A549 (cell line): Measurements from ENCODE around the gene CNNM2. TPM values are rescaled to one million over a fixed set of nuclear protein-coding genes. Genes with fewer than 3 reads are reported as not detected.

Source experiments
- ATAC-seq, 2 experiments: fragments of 200-7000 bp in 1 of 2; fragments of >200 bp in 1 of 2; cut with Nextera tagmentation in 1 of 2; cut with Tn5 transposase in 1 of 2; 3 replicates each; pipeline versions ENCODE4 v1.8.0 to v1.9.1; 2018 to 2020; ENCODE audit warnings: mild to moderate bottlenecking in 1 of 2, moderate library complexity in 1 of 2
- CTCF ChIA-PET: fragments of 300-600 bp; sonication (Branson Sonifier 250); formaldehyde crosslinking; extraction: SDS; loops from one replicate; lab custom pipeline; 2021; ENCODE audit warnings: antibody characterized with exemption, inconsistent platforms; lab: Yijun Ruan, JAX
- POLR2A ChIA-PET: fragments of 350-600 bp; formaldehyde crosslinking; extraction: SDS; loops from one replicate; lab custom pipeline; 2021; ENCODE audit warnings: antibody characterized with exemption, inconsistent platforms; lab: Yijun Ruan, JAX
- DNase-seq, 2 experiments: peaks; one replicate each; pipeline versions ENCODE4 v3.0.0 to v3.0.0-alpha.2; 2011 to 2016; ENCODE audit warnings: low read depth in 1 of 2, low spot score in 1 of 2
- FAIRE-seq: peaks from 2 replicates; lab custom pipeline; 2011; peaks lifted over from hg19 to GRCh38; lab: Jason Lieb, UNC
- H3K27ac ChIP-seq, 2 experiments: fragments of >200 bp; sonication (Bioruptor Twin); formaldehyde crosslinking; 3 replicates each; pipeline ENCODE4 v1.5.1; 2016 to 2017
- H3K4me1 ChIP-seq: fragments of >200 bp; sonication (Bioruptor Twin); formaldehyde crosslinking; 3 replicates; pipeline ENCODE4 v1.6.1; 2016
- H3K4me2 ChIP-seq: fragments of >200 bp; sonication (Bioruptor Twin); formaldehyde crosslinking; 3 replicates; pipeline ENCODE4 v1.6.1; 2016
- H3K4me3 ChIP-seq: fragments of >200 bp; sonication (Bioruptor Twin); formaldehyde crosslinking; 3 replicates; pipeline ENCODE4 v1.5.1; 2016
- H3K9me3 ChIP-seq: fragments of >200 bp; sonication (Bioruptor Twin); formaldehyde crosslinking; 3 replicates; pipeline ENCODE4 v1.6.1; 2016
- BHLHE40 ChIP-seq: IDR thresholded peaks from 2 replicates; pipeline ENCODE4 v1.6.1; 2012; ENCODE audit warnings: low read depth, low read length, inconsistent platforms
- CBX2 ChIP-seq: fragments of 200-600 bp; sonication (generic); IDR thresholded peaks from 2 replicates; pipeline ENCODE4 v1.6.1; 2016; ENCODE audit warnings: low read depth, mild to moderate bottlenecking, borderline replicate concordance
- CBX8 ChIP-seq: fragments of 200-600 bp; sonication (generic); IDR thresholded peaks from 2 replicates; pipeline ENCODE4 v1.6.1; 2016
- CHD2 ChIP-seq: fragments of 150-350 bp; IDR thresholded peaks from 2 replicates; pipeline ENCODE4 v1.6.1; 2014; ENCODE audit warnings: low read length; ENCODE audit not compliant: partially characterized antibody
- CHD4 ChIP-seq: fragments of 200-600 bp; sonication (generic); IDR thresholded peaks from 2 replicates; pipeline ENCODE4 v1.6.1; 2016; ENCODE audit warnings: antibody characterized with exemption, mild to moderate bottlenecking, borderline replicate concordance
- EHF ChIP-seq: fragments of 250-450 bp; sonication (Bioruptor Pico); IDR thresholded peaks from 2 replicates; pipeline ENCODE4 v1.5.0; 2020; ENCODE audit warnings: mild to moderate bottlenecking
- ESRRA ChIP-seq: fragments of 150-350 bp; IDR thresholded peaks from 2 replicates; pipeline ENCODE4 v1.6.1; 2014; ENCODE audit warnings: mild to moderate bottlenecking, low read length, borderline replicate concordance
- FOSL2 ChIP-seq, 2 experiments: fragments of 450-650 bp in 1 of 2; fragments of >200 bp in 1 of 2; sonication (Bioruptor Twin) in 1 of 2; formaldehyde crosslinking; IDR thresholded peaks; 2 replicates each; pipeline versions ENCODE4 v1.5.0 to v1.6.1; 2016 to 2020; ENCODE audit warnings: mild to moderate bottlenecking in 1 of 2, moderate library complexity in 1 of 2
- GATA3 ChIP-seq: IDR thresholded peaks from 2 replicates; pipeline ENCODE4 v1.6.1; 2012; ENCODE audit warnings: borderline replicate concordance
- HDAC2 ChIP-seq: fragments of 200-600 bp; sonication (generic); IDR thresholded peaks from 2 replicates; pipeline ENCODE4 v1.6.1; 2016
- HOXB13 ChIP-seq: fragments of 250-450 bp; sonication (Bioruptor Pico); IDR thresholded peaks from 2 replicates; pipeline ENCODE4 v1.5.0; 2020; ENCODE audit warnings: low read depth, mild to moderate bottlenecking, moderate library complexity
- HOXB5 ChIP-seq: fragments of 250-450 bp; sonication (Bioruptor Pico); IDR thresholded peaks from 2 replicates; pipeline ENCODE4 v1.5.0; 2020; ENCODE audit warnings: mild to moderate bottlenecking, moderate library complexity
- JUN ChIP-seq, 2 experiments: fragments of >200 bp; sonication (Bioruptor Twin); formaldehyde crosslinking; IDR thresholded peaks; 2 replicates in 1 of 2; 3 replicates in 1 of 2; pipeline ENCODE4 v1.6.1; 2016 to 2017
- KDM1A ChIP-seq: fragments of 200-600 bp; sonication (generic); IDR thresholded peaks from 2 replicates; pipeline ENCODE4 v1.6.1; 2016; ENCODE audit warnings: low read depth, mild to moderate bottlenecking
- MAFK ChIP-seq: fragments of 450-650 bp; IDR thresholded peaks from 2 replicates; pipeline ENCODE4 v1.6.1; 2014; ENCODE audit not compliant: partially characterized antibody
- NR3C1 ChIP-seq: fragments of >200 bp; sonication (Bioruptor Twin); formaldehyde crosslinking; IDR thresholded peaks from 3 replicates; pipeline ENCODE4 v1.6.1; 2017
- PHF8 ChIP-seq: fragments of 200-600 bp; sonication (generic); IDR thresholded peaks from 2 replicates; pipeline ENCODE4 v1.6.1; 2016; ENCODE audit warnings: low read depth, mild to moderate bottlenecking, antibody characterized with exemption, moderate library complexity, borderline replicate concordance
- RCOR1 ChIP-seq: fragments of 150-350 bp; IDR thresholded peaks from 2 replicates; pipeline ENCODE4 v1.6.1; 2014; ENCODE audit warnings: antibody characterized with exemption, low read length, low read depth
- RFX5 ChIP-seq: fragments of 450-650 bp; IDR thresholded peaks from 2 replicates; pipeline ENCODE4 v1.7.1; 2014; ENCODE audit warnings: antibody characterized with exemption, mild to moderate bottlenecking, moderate library complexity
- SREBF2 ChIP-seq: fragments of 450-650 bp; IDR thresholded peaks from 2 replicates; pipeline ENCODE4 v1.6.1; 2014; ENCODE audit warnings: mild to moderate bottlenecking, moderate library complexity
- ZNF302 ChIP-seq: fragments of 250-450 bp; sonication (Bioruptor Pico); IDR thresholded peaks from 2 replicates; pipeline ENCODE4 v1.9.0; 2021; ENCODE audit warnings: inconsistent platforms, mild to moderate bottlenecking, moderate library complexity
- ZSCAN20 ChIP-seq: fragments of 250-450 bp; sonication (Bioruptor Pico); IDR thresholded peaks from 2 replicates; pipeline ENCODE4 v1.8.0; 2022; ENCODE audit warnings: mild to moderate bottlenecking, moderate library complexity
- WGBS: methylation state at CpG from one replicate; pipeline ENCODE4 v1.1.6; 2017; ENCODE audit errors: missing lambda C conversion rate; 5-methylcytosine and 5-hydroxymethylcytosine counted together
- polyA plus RNA-seq, 4 experiments: library from polyadenylated mRNA; depleted of rRNA in 3 of 4; stranded (reverse); fragments of >200 nt; fragmentation: RNase III in 1 of 4; extraction: RNeasy Plus Mini Kit Qiagen cat#74134 plus additional on column Dnase treatment in 1 of 4; gene quantifications; 2 replicates in 3 of 4; 3 replicates in 1 of 4; pipeline ENCODE4 v1.2.3, GENCODE V29; 2011 to 2017
- TF ChIP-seq, protein P1 (sequence below): fragments of 150-350 bp; IDR thresholded peaks from 2 replicates; pipeline ENCODE4 v1.6.1; 2014; ENCODE audit warnings: low read depth, mild to moderate bottlenecking, low read length
- TF ChIP-seq, protein P2 (sequence below): fragments of >200 bp; sonication (Bioruptor Twin); formaldehyde crosslinking; IDR thresholded peaks from 3 replicates; pipeline ENCODE4 v1.6.1; 2016
- TF ChIP-seq, protein P3 (sequence below): IDR thresholded peaks from 2 replicates; pipeline ENCODE4 v1.6.1; 2012
- TF ChIP-seq, protein P4 (sequence below): fragments of 250-450 bp; sonication (Bioruptor Pico); IDR thresholded peaks from 2 replicates; pipeline ENCODE4 v1.5.0; 2021; ENCODE audit warnings: mild to moderate bottlenecking, moderate library complexity, borderline replicate concordance

Gene CNNM2
- polyA plus RNA-seq, 2 of the 4 experiments (the other 2 are of a cell fraction) = 6.4 to 6.9 TPM

DNA sequence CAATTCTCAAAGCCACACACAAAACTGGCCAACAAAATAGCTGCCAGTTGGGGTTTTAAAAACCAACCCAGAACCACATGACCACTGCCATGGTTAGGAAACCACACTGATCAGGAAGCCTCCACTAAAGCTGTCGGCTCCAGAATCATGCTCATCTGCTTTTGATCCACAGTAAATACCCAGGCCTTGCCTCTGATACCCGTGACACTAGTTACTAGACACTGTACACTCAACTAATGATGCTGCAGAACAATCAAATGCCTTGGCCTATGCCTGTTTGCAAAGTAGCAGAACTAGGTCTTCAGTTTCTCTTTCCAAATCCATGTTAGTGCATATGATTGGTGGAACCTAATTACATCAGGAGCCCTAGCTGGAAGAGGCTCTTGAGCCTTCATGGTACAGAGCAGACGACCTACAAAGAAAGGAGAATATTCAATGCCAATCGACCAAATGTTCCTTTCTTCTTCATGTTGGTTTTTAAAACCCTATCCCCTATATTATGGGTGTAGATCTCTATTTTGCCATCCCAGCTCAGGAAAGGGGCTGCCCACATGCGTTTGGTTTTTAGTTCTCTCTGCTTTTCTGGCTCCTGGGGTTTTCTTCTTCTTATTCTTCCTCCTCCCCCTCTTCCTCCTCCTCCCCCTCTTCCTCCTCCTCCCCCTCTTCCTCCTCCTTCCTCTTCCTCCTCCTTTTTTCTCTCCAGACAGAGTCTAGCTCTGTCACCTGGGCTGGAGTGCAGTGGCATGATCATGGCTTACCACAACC, 76.6 kb downstream of the CNNM2 start:
- FAIRE-seq (no peak), ATAC-seq (peak; percentile 53 to 54; a peak in 5 of 6 replicates)
- no peak overlapping the region for H3K4me3 ChIP-seq
- no peak overlapping the region for H3K4me2 ChIP-seq
- no peak overlapping the region for H3K27ac ChIP-seq
- CTCF ChIA-PET = interaction anchor here (1.8 kb wide), 1 partner anchor 28 kb away, joined by 3 read pairs; no protein-coding TSS in a partner anchor
- 78% methylated on average over 5 of the region's 5 CpGs for WGBS
- TF ChIP-seq HDAC2 (no peak), CHD2 (no peak), CBX2 (no peak), RCOR1 (no peak), CBX8 (no peak), HOXB13 (CRISPR knock-in tag) (no peak), EHF (CRISPR knock-in tag) (no peak), ZNF302 (CRISPR knock-in tag) (no peak), SREBF2 (no peak), ZSCAN20 (CRISPR knock-in tag) (no peak), HOXB5 (CRISPR knock-in tag) (no peak), PHF8 (no peak), RFX5 (no peak), NR3C1 (no peak), JUN (IDR thresholded peaks at IDR 0.05) (no peak), CHD4 (no peak)
- TF ChIP-seq, protein P1, sequence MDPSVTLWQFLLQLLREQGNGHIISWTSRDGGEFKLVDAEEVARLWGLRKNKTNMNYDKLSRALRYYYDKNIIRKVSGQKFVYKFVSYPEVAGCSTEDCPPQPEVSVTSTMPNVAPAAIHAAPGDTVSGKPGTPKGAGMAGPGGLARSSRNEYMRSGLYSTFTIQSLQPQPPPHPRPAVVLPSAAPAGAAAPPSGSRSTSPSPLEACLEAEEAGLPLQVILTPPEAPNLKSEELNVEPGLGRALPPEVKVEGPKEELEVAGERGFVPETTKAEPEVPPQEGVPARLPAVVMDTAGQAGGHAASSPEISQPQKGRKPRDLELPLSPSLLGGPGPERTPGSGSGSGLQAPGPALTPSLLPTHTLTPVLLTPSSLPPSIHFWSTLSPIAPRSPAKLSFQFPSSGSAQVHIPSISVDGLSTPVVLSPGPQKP = no peak
- TF ChIP-seq, protein P2, sequence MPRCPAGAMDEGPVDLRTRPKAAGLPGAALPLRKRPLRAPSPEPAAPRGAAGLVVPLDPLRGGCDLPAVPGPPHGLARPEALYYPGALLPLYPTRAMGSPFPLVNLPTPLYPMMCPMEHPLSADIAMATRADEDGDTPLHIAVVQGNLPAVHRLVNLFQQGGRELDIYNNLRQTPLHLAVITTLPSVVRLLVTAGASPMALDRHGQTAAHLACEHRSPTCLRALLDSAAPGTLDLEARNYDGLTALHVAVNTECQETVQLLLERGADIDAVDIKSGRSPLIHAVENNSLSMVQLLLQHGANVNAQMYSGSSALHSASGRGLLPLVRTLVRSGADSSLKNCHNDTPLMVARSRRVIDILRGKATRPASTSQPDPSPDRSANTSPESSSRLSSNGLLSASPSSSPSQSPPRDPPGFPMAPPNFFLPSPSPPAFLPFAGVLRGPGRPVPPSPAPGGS = no peak
- TF ChIP-seq, all 56 proteins: peak for 0
- DNase-seq = no peak
- Histone ChIP-seq H3K4me1 (peaks cover 21% of the 10 kb centered on the region), H3K9me3 (no peaks in the 10 kb centered on the region)
- POLR2A ChIA-PET = no interaction called here

DNA sequence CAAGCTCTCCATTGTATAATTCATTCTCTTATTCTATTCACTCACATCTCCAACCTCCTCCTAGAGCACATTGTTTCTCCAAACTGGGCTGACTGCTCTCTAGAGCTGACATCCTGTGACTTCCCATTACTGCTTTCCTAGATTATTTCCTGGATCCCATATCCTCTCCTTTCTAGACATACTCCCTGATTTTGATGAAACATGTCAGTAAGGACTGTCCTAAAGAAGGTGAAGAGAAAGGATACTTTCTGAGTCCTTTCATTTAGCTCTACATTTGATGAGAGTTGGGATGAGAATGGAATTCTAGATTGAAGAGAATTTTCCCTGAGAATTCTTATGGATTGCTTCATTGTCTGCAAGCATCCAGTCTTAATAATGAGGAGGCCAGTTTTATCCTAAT, 78.8 kb downstream of the CNNM2 start:
- H3K4me1 ChIP-seq = peaks cover 19% of the 10 kb centered on the region
- no peak overlapping the region for H3K27ac ChIP-seq
- ChIA-PET CTCF (interaction anchor here (0.9 to 1.2 kb wide), 2 partner anchors 24 to 65 kb away, joined by 3 to 4 read pairs; no protein-coding TSS in a partner anchor), POLR2A (no interaction called here)
- TF ChIP-seq HDAC2 (no peak), ESRRA (no peak), KDM1A (no peak), MAFK (no peak), GATA3 (no peak), BHLHE40 (no peak), CHD4 (no peak), FOSL2 (IDR thresholded peaks at IDR 0.05) (no peak), FOSL2 (CRISPR knock-in tag; IDR thresholded peaks at IDR 0.05) (no peak)
- TF ChIP-seq, protein P3, sequence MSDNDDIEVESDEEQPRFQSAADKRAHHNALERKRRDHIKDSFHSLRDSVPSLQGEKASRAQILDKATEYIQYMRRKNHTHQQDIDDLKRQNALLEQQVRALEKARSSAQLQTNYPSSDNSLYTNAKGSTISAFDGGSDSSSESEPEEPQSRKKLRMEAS = no peak
- TF ChIP-seq, protein P4, sequence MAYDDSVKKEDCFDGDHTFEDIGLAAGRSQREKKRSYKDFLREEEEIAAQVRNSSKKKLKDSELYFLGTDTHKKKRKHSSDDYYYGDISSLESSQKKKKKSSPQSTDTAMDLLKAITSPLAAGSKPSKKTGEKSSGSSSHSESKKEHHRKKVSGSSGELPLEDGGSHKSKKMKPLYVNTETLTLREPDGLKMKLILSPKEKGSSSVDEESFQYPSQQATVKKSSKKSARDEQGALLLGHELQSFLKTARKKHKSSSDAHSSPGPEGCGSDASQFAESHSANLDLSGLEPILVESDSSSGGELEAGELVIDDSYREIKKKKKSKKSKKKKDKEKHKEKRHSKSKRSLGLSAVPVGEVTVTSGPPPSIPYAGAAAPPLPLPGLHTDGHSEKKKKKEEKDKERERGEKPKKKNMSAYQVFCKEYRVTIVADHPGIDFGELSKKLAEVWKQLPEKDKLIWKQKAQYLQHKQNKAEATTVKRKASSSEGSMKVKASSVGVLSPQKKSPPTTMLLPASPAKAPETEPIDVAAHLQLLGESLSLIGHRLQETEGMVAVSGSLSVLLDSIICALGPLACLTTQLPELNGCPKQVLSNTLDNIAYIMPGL (CRISPR knock-in tag) = no peak
- FAIRE-seq = peak; percentile 43
- no peak overlapping the region for H3K4me2 ChIP-seq
- ATAC-seq = no peak
- DNase-seq = no peak
- H3K9me3 ChIP-seq = no peaks in the 10 kb centered on the region
- no peak overlapping the region for H3K4me3 ChIP-seq
